Stimulated activated CD8-positive, alpha-beta memory T cell treated with anti-CD3 and anti-CD28 coated beads, Interleukin-4, amount 100 ng/mL, for 24 hours (primary cell): Measurements from ENCODE around the gene PPP1R12A.
"Not testable (repeated sequence)": the region's sequence is repeated elsewhere in the genome, so short reads cannot be mapped to it uniquely, and the experiment has no call there.

Experiments
- DNase-seq: peaks from one replicate; pipeline ENCODE4 v3.0.0-alpha.2; 2020; ENCODE audit warnings: low read depth

The PPP1R12A gene

GRCh38 chr12:79891506-79892162 is 43.3 kb downstream of the PPP1R12A start:
- no peak for DNase-seq

- no peak for DNase-seq
Observed at GRCh38 chr12:79887890-79888289, 47.0 kb downstream of the PPP1R12A start.

- no peak for DNase-seq
Observed at GRCh38 chr12:79886917-79887519, 47.9 kb downstream of the PPP1R12A start.

GRCh38 chr12:79885911-79886490 is 48.9 kb downstream of the PPP1R12A start:
- DNase-seq: no peak

- no peak for DNase-seq
Observed at GRCh38 chr12:79884401-79885006, 50.4 kb downstream of the PPP1R12A start.

GRCh38 chr12:79883216-79883615 is 51.7 kb downstream of the PPP1R12A start:
- no peak for DNase-seq

GRCh38 chr12:79881351-79881750 is 53.5 kb downstream of the PPP1R12A start:
- DNase-seq: no peak

GRCh38 chr12:79878506-79878905 is 56.4 kb downstream of the PPP1R12A start:
- DNase-seq: not testable (repeated sequence)

GRCh38 chr12:79877246-79877645 is 57.7 kb downstream of the PPP1R12A start:
- DNase-seq: no peak

GRCh38 chr12:79874665-79875064 is 60.2 kb downstream of the PPP1R12A start:
- DNase-seq: no peak

- DNase-seq: no peak
Observed at GRCh38 chr12:79873201-79873600, 61.7 kb downstream of the PPP1R12A start.

- DNase-seq: no peak
Observed at GRCh38 chr12:79871621-79872020, 63.3 kb downstream of the PPP1R12A start.

GRCh38 chr12:79870916-79871315 is 64.0 kb downstream of the PPP1R12A start:
- DNase-seq: no peak

- DNase-seq: no peak
Observed at GRCh38 chr12:79859646-79860045, 75.3 kb downstream of the PPP1R12A start.

- no peak for DNase-seq
Observed at GRCh38 chr12:79858518-79858917, 76.4 kb downstream of the PPP1R12A start.

- no peak for DNase-seq
Observed at GRCh38 chr12:79857675-79858074, 77.2 kb downstream of the PPP1R12A start.

- DNase-seq: no peak
Observed at GRCh38 chr12:79850610-79851299, 84.1 kb downstream of the PPP1R12A start.

- DNase-seq: no peak
Observed at GRCh38 chr12:79848339-79848738, 86.6 kb downstream of the PPP1R12A start.

- DNase-seq: no peak
Observed at GRCh38 chr12:79847417-79847816, 87.5 kb downstream of the PPP1R12A start.

GRCh38 chr12:79844693-79845092 is 90.2 kb downstream of the PPP1R12A start:
- no peak for DNase-seq

GRCh38 chr12:79843978-79844377 is 90.9 kb downstream of the PPP1R12A start:
- DNase-seq: no peak

GRCh38 chr12:79842630-79843029 is 92.3 kb downstream of the PPP1R12A start:
- no peak for DNase-seq

- no peak for DNase-seq
Observed at GRCh38 chr12:79841878-79842265, 93.0 kb downstream of the PPP1R12A start.
